DOHH2 (cell line): ENCODE data around the gene MRPL11.

Source experiments
- EZH2phosphoT487 ChIP-seq: fragments of 200-600 bp; sonication (generic); IDR thresholded peaks from 2 replicates; pipeline ENCODE4 v1.6.1; 2017; ENCODE audit warnings: borderline replicate concordance, mild to moderate bottlenecking, antibody characterized with exemption, low read length, moderate library complexity, mixed read lengths
- TF ChIP-seq, protein P1 (sequence below): fragments of 200-600 bp; sonication (generic); IDR thresholded peaks from one replicate; pipeline ENCODE4 v1.5.1; 2014; ENCODE audit warnings: antibody characterized with exemption, mild to moderate bottlenecking, low read depth, low read length; ENCODE audit not compliant: poor library complexity, severe bottlenecking

DNA sequence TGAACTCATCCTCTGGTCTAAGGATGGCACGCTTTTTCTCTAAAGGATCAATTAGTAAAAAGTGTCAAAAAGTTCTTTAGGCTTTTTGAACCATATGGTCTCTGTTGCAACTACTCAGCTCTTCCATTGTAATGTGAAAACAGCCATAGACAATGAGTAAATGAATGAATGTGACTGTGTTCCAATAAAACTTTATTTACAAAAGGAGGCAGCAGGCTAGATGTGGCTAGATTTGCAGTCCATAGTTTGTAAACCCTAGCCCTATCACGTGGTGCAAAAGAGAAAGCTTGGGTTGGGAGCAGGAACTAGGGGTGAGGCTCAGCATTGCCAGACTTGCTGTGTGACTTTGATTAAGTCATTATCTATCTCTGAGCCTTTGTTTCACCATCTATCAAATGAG, 23.2 kb downstream of the MRPL11 start:
- TF ChIP-seq, protein P1, sequence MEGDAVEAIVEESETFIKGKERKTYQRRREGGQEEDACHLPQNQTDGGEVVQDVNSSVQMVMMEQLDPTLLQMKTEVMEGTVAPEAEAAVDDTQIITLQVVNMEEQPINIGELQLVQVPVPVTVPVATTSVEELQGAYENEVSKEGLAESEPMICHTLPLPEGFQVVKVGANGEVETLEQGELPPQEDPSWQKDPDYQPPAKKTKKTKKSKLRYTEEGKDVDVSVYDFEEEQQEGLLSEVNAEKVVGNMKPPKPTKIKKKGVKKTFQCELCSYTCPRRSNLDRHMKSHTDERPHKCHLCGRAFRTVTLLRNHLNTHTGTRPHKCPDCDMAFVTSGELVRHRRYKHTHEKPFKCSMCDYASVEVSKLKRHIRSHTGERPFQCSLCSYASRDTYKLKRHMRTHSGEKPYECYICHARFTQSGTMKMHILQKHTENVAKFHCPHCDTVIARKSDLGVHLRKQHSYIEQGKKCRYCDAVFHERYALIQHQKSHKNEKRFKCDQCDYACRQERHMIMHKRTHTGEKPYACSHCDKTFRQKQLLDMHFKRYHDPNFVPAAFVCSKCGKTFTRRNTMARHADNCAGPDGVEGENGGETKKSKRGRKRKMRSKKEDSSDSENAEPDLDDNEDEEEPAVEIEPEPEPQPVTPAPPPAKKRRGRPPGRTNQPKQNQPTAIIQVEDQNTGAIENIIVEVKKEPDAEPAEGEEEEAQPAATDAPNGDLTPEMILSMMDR: no peak
- TF ChIP-seq EZH2phosphoT487: no peak
